ENCODE results near the gene NOL12.

The NOL12 gene

GRCh38 chr22:37708580-37709444 is 22.7 kb downstream of the NOL12 start:
- no peak overlapping the region for H3K27ac ChIP-seq
- TF ChIP-seq, protein P1, sequence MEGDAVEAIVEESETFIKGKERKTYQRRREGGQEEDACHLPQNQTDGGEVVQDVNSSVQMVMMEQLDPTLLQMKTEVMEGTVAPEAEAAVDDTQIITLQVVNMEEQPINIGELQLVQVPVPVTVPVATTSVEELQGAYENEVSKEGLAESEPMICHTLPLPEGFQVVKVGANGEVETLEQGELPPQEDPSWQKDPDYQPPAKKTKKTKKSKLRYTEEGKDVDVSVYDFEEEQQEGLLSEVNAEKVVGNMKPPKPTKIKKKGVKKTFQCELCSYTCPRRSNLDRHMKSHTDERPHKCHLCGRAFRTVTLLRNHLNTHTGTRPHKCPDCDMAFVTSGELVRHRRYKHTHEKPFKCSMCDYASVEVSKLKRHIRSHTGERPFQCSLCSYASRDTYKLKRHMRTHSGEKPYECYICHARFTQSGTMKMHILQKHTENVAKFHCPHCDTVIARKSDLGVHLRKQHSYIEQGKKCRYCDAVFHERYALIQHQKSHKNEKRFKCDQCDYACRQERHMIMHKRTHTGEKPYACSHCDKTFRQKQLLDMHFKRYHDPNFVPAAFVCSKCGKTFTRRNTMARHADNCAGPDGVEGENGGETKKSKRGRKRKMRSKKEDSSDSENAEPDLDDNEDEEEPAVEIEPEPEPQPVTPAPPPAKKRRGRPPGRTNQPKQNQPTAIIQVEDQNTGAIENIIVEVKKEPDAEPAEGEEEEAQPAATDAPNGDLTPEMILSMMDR (IDR thresholded peaks at IDR 0.05) = no peak
- no peak for TF ChIP-seq ZFX (IDR thresholded peaks at IDR 0.05; ENCODE audit: borderline replicate concordance)

DNA sequence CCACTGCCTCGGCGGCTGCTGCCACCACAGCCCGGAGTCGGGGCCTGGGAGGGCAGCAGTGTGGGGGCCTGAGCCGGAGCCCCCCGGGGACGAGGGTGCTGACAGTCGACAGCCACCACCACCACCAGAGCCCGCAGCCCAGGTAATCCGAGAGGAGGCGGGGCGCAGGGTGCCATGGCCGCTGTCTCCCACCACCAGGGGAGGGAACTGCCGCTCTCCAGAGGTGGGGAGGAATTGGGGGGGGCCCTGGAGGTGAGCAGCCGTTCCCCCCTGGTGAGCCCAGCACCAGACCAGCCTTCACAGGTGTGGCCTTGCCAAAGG is 23.3 kb downstream of the NOL12 start:
- no peak overlapping the region for H3K27ac ChIP-seq
- TF ChIP-seq, protein P1 (IDR thresholded peaks at IDR 0.05) = no peak
- TF ChIP-seq ZFX (IDR thresholded peaks at IDR 0.05; ENCODE audit: borderline replicate concordance) = no peak

GRCh38 chr22:37710675-37711074 is 24.5 kb downstream of the NOL12 start:
- no peak overlapping the region for H3K27ac ChIP-seq
- TF ChIP-seq ZFX (IDR thresholded peaks at IDR 0.05; ENCODE audit: borderline replicate concordance) = no peak
- TF ChIP-seq, protein P1 (IDR thresholded peaks at IDR 0.05) = no peak

DNA sequence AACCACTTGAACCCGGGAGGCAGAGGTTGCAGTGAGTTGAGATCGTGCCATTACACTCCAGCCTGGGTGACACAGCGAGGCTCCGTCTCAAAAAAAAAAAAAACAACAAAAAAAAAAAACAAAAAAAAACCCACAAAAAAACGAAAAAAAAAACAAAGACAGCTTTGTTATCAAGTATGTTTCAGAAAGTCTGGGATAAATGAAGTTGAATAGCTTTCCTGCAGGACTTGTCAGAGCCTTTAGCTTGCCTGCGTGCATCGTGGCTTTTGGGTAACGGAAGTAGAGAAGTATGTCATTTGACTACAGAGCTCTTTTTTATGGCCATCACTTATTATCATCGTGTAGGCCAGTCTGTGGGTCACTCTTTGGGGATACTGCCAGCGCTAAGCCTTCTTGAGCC is 25.3 kb downstream of the NOL12 start:
- TF ChIP-seq, protein P1 (IDR thresholded peaks at IDR 0.05) = no peak
- no peak for TF ChIP-seq ZFX (IDR thresholded peaks at IDR 0.05; ENCODE audit: borderline replicate concordance)
- H3K27ac ChIP-seq = no peak overlapping the region

DNA sequence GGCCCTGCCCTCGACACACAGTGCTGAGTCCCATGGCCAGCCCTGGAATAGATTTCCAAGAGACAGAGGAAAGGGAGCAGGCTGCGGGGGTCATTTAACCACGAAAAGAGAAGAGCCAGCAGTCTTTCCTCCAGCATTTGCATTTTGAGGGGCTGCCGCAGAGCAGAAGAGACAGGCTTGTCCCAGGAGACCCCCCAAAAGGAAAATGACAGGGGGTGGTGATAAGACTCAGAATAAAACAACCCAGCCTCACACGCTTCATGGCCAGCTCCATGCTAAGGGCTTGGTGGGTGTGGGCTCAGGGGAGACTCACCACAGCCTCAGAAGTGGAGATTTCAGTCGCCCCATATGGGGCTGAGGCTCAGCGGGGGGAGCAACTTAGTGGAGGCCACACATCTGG is 27.6 kb downstream of the NOL12 start:
- H3K27ac ChIP-seq = no peak overlapping the region
- TF ChIP-seq ZFX (IDR thresholded peaks at IDR 0.05; ENCODE audit: borderline replicate concordance) = no peak
- TF ChIP-seq, protein P1 (IDR thresholded peaks at IDR 0.05) = no peak

GRCh38 chr22:37714634-37715033 is 28.5 kb downstream of the NOL12 start:
- TF ChIP-seq, protein P1 (IDR thresholded peaks at IDR 0.05) = no peak
- no peak for TF ChIP-seq ZFX (IDR thresholded peaks at IDR 0.05; ENCODE audit: borderline replicate concordance)
- no peak overlapping the region for H3K27ac ChIP-seq

DNA sequence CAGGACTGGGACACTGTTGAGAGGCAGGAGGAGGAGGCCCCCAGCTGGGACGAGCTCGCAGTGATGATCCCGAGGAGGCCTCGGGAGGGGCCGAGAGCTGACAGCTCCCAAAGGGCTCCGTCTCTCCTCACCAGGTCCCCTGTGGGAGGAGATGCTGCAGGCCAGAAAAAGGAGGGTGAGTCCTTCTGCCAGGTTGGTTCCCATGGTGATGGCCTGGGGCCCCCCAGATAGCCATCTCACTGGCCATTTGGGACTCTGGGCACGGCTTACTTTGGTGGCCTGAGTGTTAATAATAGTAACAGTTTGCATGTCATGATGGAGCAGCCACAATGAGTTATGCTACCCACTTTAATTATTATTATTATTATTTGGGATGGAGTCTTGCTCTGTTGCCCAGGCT is 29.6 kb downstream of the NOL12 start:
- TF ChIP-seq, protein P1 (IDR thresholded peaks at IDR 0.05) = no peak
- no peak for TF ChIP-seq ZFX (IDR thresholded peaks at IDR 0.05; ENCODE audit: borderline replicate concordance)
- no peak overlapping the region for H3K27ac ChIP-seq

All from 22Rv1 (cell line).